C4-2B (cell line): Measurements from ENCODE around the gene ZFHX2.

Experiments
- CTCF ChIP-seq: fragments of 450-650 bp; conservative IDR thresholded peaks from 2 replicates; pipeline ENCODE4 v1.5.1; 2017; ENCODE audit warnings: mild to moderate bottlenecking
- ZFX ChIP-seq: fragments of 450-650 bp; IDR thresholded peaks from 2 replicates; pipeline ENCODE4 v1.6.1; 2017

DNA sequence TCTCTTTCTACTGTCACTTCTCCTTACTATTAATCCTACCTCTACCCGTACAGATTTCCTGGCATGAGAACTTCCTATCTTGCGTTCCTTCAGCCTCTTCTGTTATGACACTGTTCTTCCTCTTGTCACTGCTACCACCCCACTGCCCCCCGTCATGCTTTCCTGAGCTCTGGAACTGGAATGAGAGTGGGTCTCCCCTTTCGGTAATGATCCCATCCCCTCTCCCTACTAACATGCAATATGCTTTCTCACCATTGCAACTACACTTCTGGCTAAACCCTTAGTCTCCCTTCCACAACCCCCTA is 20.9 kb upstream of the ZFHX2 start:
- TF ChIP-seq CTCF = no peak
- TF ChIP-seq ZFX = no peak
